Progenitor cell of endocrine pancreas (in vitro differentiated cells): Measurements from ENCODE around the gene ZNF229. TPM values are rescaled to one million over a fixed set of nuclear protein-coding genes. Genes with fewer than 3 reads are reported as not detected.
"Not testable (repeated sequence)": the region's sequence is repeated elsewhere in the genome, so short reads cannot be mapped to it uniquely, and the experiment has no call there.

Source experiments
- DNase-seq: peaks from one replicate; pipeline ENCODE4 v3.0.0; 2021; ENCODE audit warnings: low spot score; ENCODE audit not compliant: unreplicated experiment
- H3K27ac Mint-ChIP-seq: 2 replicates; pipeline ENCODE4 v1.8.0; 2021; ENCODE audit warnings: mild to moderate bottlenecking, moderate library complexity, mixed read lengths
- H3K27me3 Mint-ChIP-seq: 2 replicates; pipeline ENCODE4 v1.8.0; 2021; ENCODE audit warnings: mixed read lengths
- H3K36me3 Mint-ChIP-seq: 2 replicates; pipeline ENCODE4 v1.8.0; 2022; ENCODE audit warnings: mixed read lengths; ENCODE audit not compliant: insufficient read depth
- H3K4me1 Mint-ChIP-seq: 2 replicates; pipeline ENCODE4 v1.8.0; 2021; ENCODE audit warnings: low read depth, mixed read lengths
- H3K4me3 Mint-ChIP-seq: 2 replicates; pipeline ENCODE4 v1.8.0; 2021; ENCODE audit warnings: low read depth, mild to moderate bottlenecking, moderate library complexity, mixed read lengths
- H3K9me3 Mint-ChIP-seq: 2 replicates; pipeline ENCODE4 v1.8.0; 2021; ENCODE audit warnings: low read depth, mixed read lengths
- CTCF ChIP-seq: fragments of 200-600 bp; sonication (generic); IDR thresholded peaks from one replicate; pipeline ENCODE4 v1.5.0; 2021; ENCODE audit warnings: antibody characterized with exemption, mild to moderate bottlenecking; ENCODE audit not compliant: unreplicated experiment
- long read RNA-seq: library from polyadenylated mRNA; unstranded; transcript quantifications from one replicate; pipeline ENCODE4 v2.0.0, GENCODE V29; 2020
- total RNA-seq: library from RNA; stranded (reverse); gene quantifications from 2 replicates; pipeline ENCODE4 v1.2.1, GENCODE V29; 2021

ZNF229 gene
- total RNA-seq: 18.3 and 18.4 TPM in 2 replicates
- long read RNA-seq, full-length matches to known transcripts: 18 of 53 reads
- long read RNA-seq, partial matches to known transcripts: 7 of 53 reads
- long read RNA-seq, other reads (novel, unspliced or antisense): 28 of 53 reads

- Mint-ChIP-seq H3K27me3 (peaks cover 4% of the 10 kb centered on the region), H3K4me1 (peaks cover 10% of the 10 kb centered on the region), H3K36me3 (peaks cover 27% of the 10 kb centered on the region), H3K9me3 (peaks cover 37% of the 10 kb centered on the region), H3K4me3 (peak within 1 kb of the TSS; percentile 92), H3K27ac (peak within 1 kb of the TSS; percentile 96)
- no peak for TF ChIP-seq CTCF
- DNase-seq: peak; percentile 75
These were observed at the start of gene ZNF229 for GRCh38 chr19:44447916-44448674. Gene ZNF229 (minus strand): TSS chr19:44448472. CDS start chr19:44442847, 5,625 bp downstream.

- Mint-ChIP-seq H3K9me3 (peaks cover 51% of the 10 kb centered on the region), H3K27me3 (no peaks in the 10 kb centered on the region), H3K4me1 (peaks cover 15% of the 10 kb centered on the region), H3K36me3 (peaks cover 79% of the 10 kb centered on the region), H3K4me3 (no peak overlapping the region), H3K27ac (no peak overlapping the region)
- TF ChIP-seq CTCF: no peak
- DNase-seq: no peak
These were observed 48.4 kb upstream of the ZNF229 start for GRCh38 chr19:44496711-44497110.

GRCh38 chr19:44476559-44477408 is 28.5 kb upstream of the ZNF229 start:
- peak overlapping the region; percentile 87 for H3K27ac Mint-ChIP-seq
- H3K9me3 Mint-ChIP-seq: peaks cover 75% of the 10 kb centered on the region
- no peak for DNase-seq
- H3K4me3 Mint-ChIP-seq: no peak overlapping the region
- H3K4me1 Mint-ChIP-seq: no peaks in the 10 kb centered on the region
- no peaks in the 10 kb centered on the region for H3K27me3 Mint-ChIP-seq
- TF ChIP-seq CTCF: no peak
- H3K36me3 Mint-ChIP-seq: peaks cover 90% of the 10 kb centered on the region

- peaks cover 66% of the 10 kb centered on the region for H3K9me3 Mint-ChIP-seq
- H3K4me3 Mint-ChIP-seq, DNase-seq, H3K27me3 Mint-ChIP-seq, H3K27ac Mint-ChIP-seq, H3K4me1 Mint-ChIP-seq: not testable (repeated sequence)
- peaks cover 17% of the 10 kb centered on the region for H3K36me3 Mint-ChIP-seq
These were observed 20.5 kb upstream of the ZNF229 start for GRCh38 chr19:44468730-44469129.

- not testable (repeated sequence) for H3K27ac Mint-ChIP-seq, H3K27me3 Mint-ChIP-seq, H3K4me1 Mint-ChIP-seq, H3K36me3 Mint-ChIP-seq, H3K4me3 Mint-ChIP-seq, DNase-seq
- H3K9me3 Mint-ChIP-seq: peaks cover 49% of the 10 kb centered on the region
These were observed 14.5 kb upstream of the ZNF229 start for GRCh38 chr19:44462600-44463286.

GRCh38 chr19:44456016-44456415 is 7.7 kb upstream of the ZNF229 start:
- not testable (repeated sequence) for H3K4me1 Mint-ChIP-seq, H3K27ac Mint-ChIP-seq, DNase-seq, H3K4me3 Mint-ChIP-seq, H3K36me3 Mint-ChIP-seq, H3K27me3 Mint-ChIP-seq
- peaks cover 43% of the 10 kb centered on the region for H3K9me3 Mint-ChIP-seq
